ENCODE data around the gene ZNF462.

- no peak for TF ChIP-seq POLR2A (IDR thresholded peaks at IDR 0.05)
- no peak for TF ChIP-seq CTCF (IDR thresholded peaks at IDR 0.05 in 4 of 5, conservative IDR thresholded peaks at IDR 0.05 in 1 of 5)
Observed at GRCh38 chr9:107000218-107000617, 137.3 kb downstream of the ZNF462 start.

Measured in gastrocnemius medialis (tissue), 4 donors.